Mesenchymal stem cell (in vitro differentiated cells and primary cell): ENCODE measurements around the gene LRSAM1.

Experiments used
- DNase-seq: peaks from one replicate; pipeline ENCODE4 v3.0.0-alpha.2; 2013
- H2AFZ ChIP-seq: one replicate; pipeline ENCODE4 v1.6.1; 2013; ENCODE audit warnings: low read depth, mild to moderate bottlenecking, control low read depth, inconsistent platforms, low read length, moderate library complexity
- H2AK5ac ChIP-seq: 2 replicates; pipeline ENCODE4 v1.6.1; 2013; ENCODE audit warnings: low read length, moderate library complexity, mild to moderate bottlenecking, inconsistent platforms; ENCODE audit not compliant: severe bottlenecking
- H2BK120ac ChIP-seq: one replicate; pipeline ENCODE4 v1.6.1; 2013; ENCODE audit warnings: low read depth, mild to moderate bottlenecking, inconsistent platforms, low read length, moderate library complexity
- H2BK12ac ChIP-seq, 2 experiments: one replicate each; pipeline ENCODE4 v1.6.1; 2013; ENCODE audit warnings: inconsistent platforms in 2 of 2, low read length in 2 of 2, mild to moderate bottlenecking in 2 of 2, moderate library complexity in 2 of 2, control low read depth in 1 of 2
- H2BK15ac ChIP-seq: one replicate; pipeline ENCODE4 v1.6.1; 2013; ENCODE audit warnings: mild to moderate bottlenecking, low read depth, inconsistent platforms; ENCODE audit not compliant: poor library complexity, severe bottlenecking
- H2BK5ac ChIP-seq: 2 replicates; pipeline ENCODE4 v1.6.1; 2013; ENCODE audit warnings: low read depth, mild to moderate bottlenecking, low read length, control low read depth, inconsistent platforms; ENCODE audit not compliant: poor library complexity, severe bottlenecking
- H3K14ac ChIP-seq, 2 experiments: one replicate each; pipeline ENCODE4 v1.6.1; 2013; ENCODE audit warnings: inconsistent platforms in 2 of 2, low read length in 2 of 2, control low read depth in 1 of 2, mild to moderate bottlenecking in 1 of 2, moderate library complexity in 1 of 2
- H3K18ac ChIP-seq, 2 experiments: one replicate each; pipeline ENCODE4 v1.6.1; 2013; ENCODE audit warnings: inconsistent platforms in 2 of 2, low read length in 2 of 2, control low read depth in 1 of 2, low read depth in 1 of 2, mild to moderate bottlenecking in 1 of 2
- H3K23ac ChIP-seq, 2 experiments: one replicate each; pipeline ENCODE4 v1.6.1; 2013; ENCODE audit warnings: inconsistent platforms in 2 of 2, low read length in 2 of 2, mild to moderate bottlenecking in 2 of 2, moderate library complexity in 2 of 2, control low read depth in 1 of 2
- H3K27ac ChIP-seq: 2 replicates; pipeline ENCODE4 v1.5.1; 2013; ENCODE audit warnings: mild to moderate bottlenecking, moderate library complexity, low read length, control low read depth, inconsistent platforms; ENCODE audit not compliant: poor library complexity, severe bottlenecking
- H3K27me3 ChIP-seq, 2 experiments: 2 replicates each; pipeline versions ENCODE4 v1.6.1 to v1.7.0; 2013; ENCODE audit warnings: low read length in 2 of 2, mild to moderate bottlenecking in 2 of 2, moderate library complexity in 2 of 2, control low read depth in 1 of 2, inconsistent platforms in 1 of 2; ENCODE audit not compliant: control insufficient read depth in 1 of 2, insufficient read depth in 1 of 2
- H3K36me3 ChIP-seq, 2 experiments: 2 replicates each; pipeline versions ENCODE4 v1.6.1 to v1.7.0; 2013; ENCODE audit warnings: low read length in 2 of 2, control low read depth in 1 of 2, inconsistent platforms in 1 of 2, low read depth in 1 of 2, mild to moderate bottlenecking in 1 of 2; ENCODE audit not compliant: insufficient read depth in 2 of 2, control insufficient read depth in 1 of 2
- H3K4ac ChIP-seq, 2 experiments: one replicate each; pipeline ENCODE4 v1.6.1; 2013; ENCODE audit warnings: inconsistent platforms in 2 of 2, low read length in 2 of 2, mild to moderate bottlenecking in 2 of 2, moderate library complexity in 2 of 2, control low read depth in 1 of 2, low read depth in 1 of 2
- H3K4me1 ChIP-seq: 2 replicates; pipeline ENCODE4 v1.6.1; 2013; ENCODE audit warnings: low read depth, low read length, control low read depth; ENCODE audit not compliant: control insufficient read depth, insufficient read depth
- H3K4me2 ChIP-seq: 2 replicates; pipeline ENCODE4 v1.6.1; 2013; ENCODE audit warnings: low read length, mild to moderate bottlenecking, inconsistent platforms; ENCODE audit not compliant: poor library complexity, severe bottlenecking
- H3K4me3 ChIP-seq, 2 experiments: 2 replicates each; pipeline versions ENCODE4 v1.5.1 to v1.7.0; 2013; ENCODE audit warnings: low read length in 2 of 2, mild to moderate bottlenecking in 2 of 2, control low read depth in 1 of 2, low read depth in 1 of 2; ENCODE audit not compliant: insufficient read depth in 1 of 2
- H3K79me1 ChIP-seq: replicated peaks from 2 replicates; pipeline ENCODE4 v1.6.1; 2013; ENCODE audit warnings: mild to moderate bottlenecking, control low read depth, low read length, inconsistent platforms; ENCODE audit not compliant: poor library complexity, severe bottlenecking
- H3K9ac ChIP-seq: 2 replicates; pipeline ENCODE4 v1.7.0; 2013; ENCODE audit warnings: mild to moderate bottlenecking, low read length, moderate library complexity
- H3K9me3 ChIP-seq: 2 replicates; pipeline ENCODE4 v1.7.0; 2013; ENCODE audit warnings: mild to moderate bottlenecking, low read length; ENCODE audit not compliant: control insufficient read depth
- H4K8ac ChIP-seq: one replicate; pipeline ENCODE4 v1.6.1; 2013; ENCODE audit warnings: inconsistent platforms, mild to moderate bottlenecking, low read length, moderate library complexity
- H4K91ac ChIP-seq: one replicate; pipeline ENCODE4 v1.6.1; 2013; ENCODE audit warnings: mild to moderate bottlenecking, low read length, inconsistent platforms
- WGBS: methylation state at CpG from one replicate; pipeline ENCODE4 v1.1.7; 2013; ENCODE audit warnings: mixed read lengths; 5-methylcytosine and 5-hydroxymethylcytosine counted together

The LRSAM1 gene

DNA sequence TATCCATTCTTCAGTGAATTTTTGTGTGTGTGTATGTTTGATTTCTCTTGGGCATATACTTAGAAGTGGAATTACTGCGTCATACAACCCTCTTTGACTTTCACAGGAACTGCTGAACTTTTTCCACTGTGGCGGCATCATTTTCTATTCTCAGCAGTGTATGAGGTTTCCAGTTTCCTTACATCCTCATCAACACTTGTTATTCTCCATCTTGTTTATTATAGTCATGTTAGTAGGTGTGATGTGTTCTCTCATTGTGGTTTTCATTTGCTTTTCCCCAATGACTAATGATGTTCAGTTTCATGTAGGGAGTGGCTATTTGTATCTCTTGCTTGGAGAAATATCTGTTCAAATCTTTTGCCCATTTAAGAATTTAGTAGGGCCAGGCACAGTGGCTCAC is 24.6 kb upstream of the LRSAM1 start:
- no peak overlapping the region for H2BK120ac ChIP-seq
- H3K27ac ChIP-seq, result no peak overlapping the region
- H4K91ac ChIP-seq, result no peak overlapping the region
- no peak overlapping the region for H3K4me3 ChIP-seq
- H3K4ac ChIP-seq, result no peak overlapping the region
- H3K14ac ChIP-seq, result no peak overlapping the region
- no peak for DNase-seq
- no peak overlapping the region for H2BK15ac ChIP-seq
- H3K4me1 ChIP-seq, result peaks cover 9% of the 10 kb centered on the region
- no peak overlapping the region for H4K8ac ChIP-seq
- no peak overlapping the region for H2BK12ac ChIP-seq
- no peak overlapping the region for H2BK5ac ChIP-seq
- H3K18ac ChIP-seq, result no peak overlapping the region
- H3K4me2 ChIP-seq, result no peak overlapping the region
- no peak overlapping the region for H3K9ac ChIP-seq
- H3K79me1 ChIP-seq, result peaks cover 31% of the 10 kb centered on the region
- H3K36me3 ChIP-seq, result peaks cover 19 to 40% of the 10 kb centered on the region in 2 experiments
- no peak overlapping the region for H2AFZ ChIP-seq
- H2AK5ac ChIP-seq, result no peak overlapping the region
- no peaks in the 10 kb centered on the region for H3K9me3 ChIP-seq
- no peak overlapping the region for H3K23ac ChIP-seq
- WGBS, result 100% methylated on average over 2 of the region's 2 CpGs
- H3K27me3 ChIP-seq, result no peaks in the 10 kb centered on the region

- H3K14ac ChIP-seq, result no peak overlapping the region
- no peak overlapping the region for H3K27ac ChIP-seq
- H3K4me3 ChIP-seq, result no peak overlapping the region
- no peak overlapping the region for H2BK120ac ChIP-seq
- no peaks in the 10 kb centered on the region for H3K27me3 ChIP-seq
- H3K79me1 ChIP-seq, result peaks cover 19% of the 10 kb centered on the region
- no peak overlapping the region for H3K18ac ChIP-seq
- H4K91ac ChIP-seq, result no peak overlapping the region
- no peak overlapping the region for H3K4me2 ChIP-seq
- H3K4ac ChIP-seq, result no peak overlapping the region
- peaks cover 4% of the 10 kb centered on the region for H3K4me1 ChIP-seq
- DNase-seq, result no peak
- H3K23ac ChIP-seq, result no peak overlapping the region
- no peak overlapping the region for H4K8ac ChIP-seq
- peaks cover 23 to 46% of the 10 kb centered on the region in 2 experiments for H3K36me3 ChIP-seq
- H2BK5ac ChIP-seq, result no peak overlapping the region
- no peak overlapping the region for H2BK15ac ChIP-seq
- H3K9me3 ChIP-seq, result no peaks in the 10 kb centered on the region
- H3K9ac ChIP-seq, result no peak overlapping the region
- H2AK5ac ChIP-seq, result no peak overlapping the region
- WGBS, result 100% methylated on average over 1 of the region's 3 CpGs
- no peak overlapping the region for H2AFZ ChIP-seq
- H2BK12ac ChIP-seq, result no peak overlapping the region
Measured at GRCh38 chr9:127428348-127428747, 23.0 kb upstream of the LRSAM1 start.

DNA sequence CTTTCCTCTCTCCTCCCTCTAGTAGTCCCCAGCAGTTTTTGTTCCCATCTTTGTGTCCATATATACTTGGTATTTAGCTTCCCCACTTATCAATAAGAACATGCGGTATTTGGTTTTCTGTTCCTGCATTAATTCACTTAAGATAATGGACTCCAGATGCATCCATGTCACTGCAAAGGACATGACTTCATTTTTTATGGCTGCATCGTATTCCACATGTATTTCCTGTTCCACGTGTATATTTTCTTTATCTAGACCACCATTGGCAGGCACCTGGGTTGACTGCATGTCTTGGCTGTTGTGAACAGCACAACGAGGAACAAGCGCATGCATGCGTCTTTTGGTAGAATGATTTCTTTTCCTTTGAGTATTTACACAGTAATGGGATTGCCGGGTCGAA is 20.9 kb upstream of the LRSAM1 start:
- DNase-seq, result no peak
- Histone ChIP-seq H2AK5ac (no peak overlapping the region), H3K36me3 (peaks cover 39 to 65% of the 10 kb centered on the region in 2 experiments), H3K23ac (no peak overlapping the region), H2BK12ac (no peak overlapping the region), H3K27ac (no peak overlapping the region), H3K9me3 (no peaks in the 10 kb centered on the region), H3K27me3 (no peaks in the 10 kb centered on the region), H3K4ac (no peak overlapping the region), H2BK5ac (no peak overlapping the region), H2AFZ (no peak overlapping the region), H3K4me1 (peaks cover 3% of the 10 kb centered on the region), H3K14ac (no peak overlapping the region), H4K91ac (no peak overlapping the region), H2BK15ac (no peak overlapping the region), H3K9ac (no peak overlapping the region), H3K79me1 (peaks cover 27% of the 10 kb centered on the region), H3K18ac (no peak overlapping the region), H3K4me2 (no peak overlapping the region), H3K4me3 (no peak overlapping the region), H2BK120ac (no peak overlapping the region), H4K8ac (no peak overlapping the region)
- WGBS, result 97% methylated on average over 8 of the region's 8 CpGs

- Histone ChIP-seq H3K79me1 (peaks cover 32% of the 10 kb centered on the region), H3K4me3 (no peak overlapping the region), H2AK5ac (no peak overlapping the region), H3K18ac (no peak overlapping the region), H3K4me1 (no peaks in the 10 kb centered on the region), H3K14ac (no peak overlapping the region), H3K23ac (no peak overlapping the region), H2BK12ac (no peak overlapping the region), H3K36me3 (peaks cover 79 to 86% of the 10 kb centered on the region in 2 experiments), H3K9ac (no peak overlapping the region), H3K27ac (no peak overlapping the region), H3K4me2 (no peak overlapping the region), H2AFZ (no peak overlapping the region), H2BK15ac (no peak overlapping the region), H4K91ac (no peak overlapping the region), H4K8ac (no peak overlapping the region), H2BK120ac (no peak overlapping the region), H3K9me3 (peaks cover 4% of the 10 kb centered on the region), H3K27me3 (no peaks in the 10 kb centered on the region), H3K4ac (no peak overlapping the region), H2BK5ac (no peak overlapping the region)
- 83% methylated on average over 12 of the region's 12 CpGs for WGBS
- no peak for DNase-seq
Measured at GRCh38 chr9:127437497-127438264, 13.6 kb upstream of the LRSAM1 start.
